Adrenal gland (tissue), 5 donors: ENCODE measurements around the gene PRAME.
"Not testable (repeated sequence)": the region's sequence is repeated elsewhere in the genome, so short reads cannot be mapped to it uniquely, and the experiment has no call there.

Experiments
- CTCF ChIP-seq, 6 experiments: fragments of 450-650 bp in 4 of 6; fragments of 200-600 bp in 2 of 6; sonication (generic) in 1 of 6; IDR thresholded peaks; 1 replicate in 5 of 6; 2 replicates in 1 of 6; pipeline versions ENCODE4 v1.5.1 to v1.8.0; 2016 to 2021; ENCODE audit warnings: antibody characterized with exemption in 6 of 6, mild to moderate bottlenecking in 2 of 6, moderate library complexity in 1 of 6
- POLR2A ChIP-seq, 2 donors: fragments of 450-650 bp; IDR thresholded peaks; one replicate each; pipeline ENCODE4 v1.6.1; 2017; ENCODE audit warnings: antibody characterized with exemption in 2 of 2, mild to moderate bottlenecking in 2 of 2, moderate library complexity in 1 of 2
- donor health status: DM: no; HTN: no; CAD: no.

- not testable (repeated sequence) for TF ChIP-seq POLR2A, CTCF (IDR thresholded peaks at IDR 0.05)
Measured at GRCh38 chr22:22608022-22608421, 49.0 kb upstream of the PRAME start.
